Measurements from ENCODE around the gene TRIM25.
"Not testable (repeated sequence)": the region's sequence is repeated elsewhere in the genome, so short reads cannot be mapped to it uniquely, and the experiment has no call there.

TRIM25 gene

GRCh38 chr17:56913867-56914580 is at the start of gene TRIM25:
TRIM25 (minus strand) TSS chr17:56914049; CDS start chr17:56913988, 61 bp downstream.
- DNase-seq: peak; percentile 56 to 63

GRCh38 chr17:56960596-56961538 is 47.0 kb upstream of the TRIM25 start, which contains the start of gene COIL:
COIL (minus strand) TSS chr17:56961050; CDS start chr17:56961019, 31 bp downstream.
- DNase-seq: peak; percentile 88

GRCh38 chr17:56956992-56957391 is 43.1 kb upstream of the TRIM25 start:
- no peak for DNase-seq

GRCh38 chr17:56949595-56949994 is 35.7 kb upstream of the TRIM25 start:
- no peak for DNase-seq

GRCh38 chr17:56948491-56948890 is 34.6 kb upstream of the TRIM25 start:
- no peak for DNase-seq

GRCh38 chr17:56947741-56948140 is 33.9 kb upstream of the TRIM25 start:
- DNase-seq: no peak

- no peak for DNase-seq
Observed at GRCh38 chr17:56945938-56946505, 32.2 kb upstream of the TRIM25 start.

- no peak for DNase-seq
Observed at GRCh38 chr17:56943505-56944125, 29.8 kb upstream of the TRIM25 start.

- DNase-seq: peak in 1 of 2 donors; percentile 20
Observed at GRCh38 chr17:56939869-56940484, 26.1 kb upstream of the TRIM25 start.

- not testable (repeated sequence) for DNase-seq
Observed at GRCh38 chr17:56938206-56938605, 24.4 kb upstream of the TRIM25 start.

- DNase-seq: no peak
Observed at GRCh38 chr17:56937687-56938086, 23.8 kb upstream of the TRIM25 start.

- DNase-seq: no peak
Observed at GRCh38 chr17:56936697-56937322, 23.0 kb upstream of the TRIM25 start.

- no peak for DNase-seq
Observed at GRCh38 chr17:56935461-56935860, 21.6 kb upstream of the TRIM25 start.

GRCh38 chr17:56934280-56934679 is 20.4 kb upstream of the TRIM25 start:
- no peak for DNase-seq

- no peak for DNase-seq
Observed at GRCh38 chr17:56933868-56934267, 20.0 kb upstream of the TRIM25 start.

GRCh38 chr17:56933151-56933745 is 19.4 kb upstream of the TRIM25 start:
- no peak for DNase-seq

- DNase-seq: no peak
Observed at GRCh38 chr17:56930739-56931337, 17.0 kb upstream of the TRIM25 start.

GRCh38 chr17:56929362-56929969 is 15.6 kb upstream of the TRIM25 start:
- no peak for DNase-seq

- DNase-seq: no peak
Observed at GRCh38 chr17:56928586-56928985, 14.7 kb upstream of the TRIM25 start.

GRCh38 chr17:56926704-56927103 is 12.9 kb upstream of the TRIM25 start:
- no peak for DNase-seq

- no peak for DNase-seq
Observed at GRCh38 chr17:56926270-56926669, 12.4 kb upstream of the TRIM25 start.
